Keratinocyte (primary cell): ENCODE results near the gene TPRX1.

Source experiments
- EZH2 ChIP-seq: IDR thresholded peaks from one replicate; pipeline ENCODE4 v1.6.1; 2012; ENCODE audit warnings: inconsistent platforms, mild to moderate bottlenecking, low read length, moderate library complexity
- TF ChIP-seq, protein P1 (sequence below), 3 experiments: IDR thresholded peaks in 1 of 3; conservative IDR thresholded peaks in 1 of 3; optimal IDR thresholded peaks in 1 of 3; 2 replicates in 2 of 3; 3 replicates in 1 of 3; pipeline versions ENCODE3 to v1.5.1; 2011; ENCODE audit warnings: low read length in 3 of 3, mild to moderate bottlenecking in 3 of 3, moderate library complexity in 2 of 3, control low read depth in 1 of 3, inconsistent platforms in 1 of 3; ENCODE audit not compliant: insufficient read depth in 2 of 3; ENCODE audit errors: extremely low read depth in 1 of 3

- TF ChIP-seq, protein P1, sequence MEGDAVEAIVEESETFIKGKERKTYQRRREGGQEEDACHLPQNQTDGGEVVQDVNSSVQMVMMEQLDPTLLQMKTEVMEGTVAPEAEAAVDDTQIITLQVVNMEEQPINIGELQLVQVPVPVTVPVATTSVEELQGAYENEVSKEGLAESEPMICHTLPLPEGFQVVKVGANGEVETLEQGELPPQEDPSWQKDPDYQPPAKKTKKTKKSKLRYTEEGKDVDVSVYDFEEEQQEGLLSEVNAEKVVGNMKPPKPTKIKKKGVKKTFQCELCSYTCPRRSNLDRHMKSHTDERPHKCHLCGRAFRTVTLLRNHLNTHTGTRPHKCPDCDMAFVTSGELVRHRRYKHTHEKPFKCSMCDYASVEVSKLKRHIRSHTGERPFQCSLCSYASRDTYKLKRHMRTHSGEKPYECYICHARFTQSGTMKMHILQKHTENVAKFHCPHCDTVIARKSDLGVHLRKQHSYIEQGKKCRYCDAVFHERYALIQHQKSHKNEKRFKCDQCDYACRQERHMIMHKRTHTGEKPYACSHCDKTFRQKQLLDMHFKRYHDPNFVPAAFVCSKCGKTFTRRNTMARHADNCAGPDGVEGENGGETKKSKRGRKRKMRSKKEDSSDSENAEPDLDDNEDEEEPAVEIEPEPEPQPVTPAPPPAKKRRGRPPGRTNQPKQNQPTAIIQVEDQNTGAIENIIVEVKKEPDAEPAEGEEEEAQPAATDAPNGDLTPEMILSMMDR (optimal IDR thresholded peaks at IDR 0.05 in 1 of 3, IDR thresholded peaks at IDR 0.05 in 1 of 3, conservative IDR thresholded peaks at IDR 0.05 in 1 of 3; ENCODE audit: extremely low read depth in 1 of 3, insufficient read depth in 2 of 3, low read length in 3 of 3): no peak
- no peak for TF ChIP-seq EZH2
These were observed 48.7 kb upstream of the TPRX1 start for GRCh38 chr19:47853003-47853402.
